GM21529 (cell line): Measurements from ENCODE around the gene COL8A2.

Source experiments
- ATAC-seq: cut with Tn5 transposase; IDR thresholded peaks from one replicate; pipeline ENCODE4 v1.9.1; 2021; ENCODE audit not compliant: unreplicated experiment

Gene COL8A2

DNA sequence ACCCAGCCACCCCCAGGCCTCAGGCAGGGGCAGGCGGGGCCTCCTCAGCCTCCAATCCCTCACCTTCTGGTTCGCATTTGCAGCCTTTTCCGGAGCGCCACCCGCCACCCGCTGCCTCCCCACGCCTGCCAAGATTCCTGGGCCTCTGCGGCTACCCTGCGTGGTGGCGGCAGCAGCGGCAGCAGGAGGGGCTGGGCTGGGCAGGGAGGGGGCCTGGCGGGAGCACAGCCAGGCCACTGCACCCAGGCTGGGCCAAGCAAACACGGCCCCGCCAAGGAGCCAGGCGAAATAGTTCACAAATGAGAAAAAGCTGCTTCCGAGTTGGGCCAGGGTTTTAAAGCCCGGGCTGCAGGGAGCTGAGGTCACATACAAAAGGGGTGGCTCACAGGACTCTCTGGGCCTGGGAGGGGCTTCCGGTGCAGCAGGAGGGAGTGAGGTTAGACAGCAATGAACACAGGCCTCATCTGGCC, 9.8 kb downstream of the COL8A2 start:
- ATAC-seq: no peak

DNA sequence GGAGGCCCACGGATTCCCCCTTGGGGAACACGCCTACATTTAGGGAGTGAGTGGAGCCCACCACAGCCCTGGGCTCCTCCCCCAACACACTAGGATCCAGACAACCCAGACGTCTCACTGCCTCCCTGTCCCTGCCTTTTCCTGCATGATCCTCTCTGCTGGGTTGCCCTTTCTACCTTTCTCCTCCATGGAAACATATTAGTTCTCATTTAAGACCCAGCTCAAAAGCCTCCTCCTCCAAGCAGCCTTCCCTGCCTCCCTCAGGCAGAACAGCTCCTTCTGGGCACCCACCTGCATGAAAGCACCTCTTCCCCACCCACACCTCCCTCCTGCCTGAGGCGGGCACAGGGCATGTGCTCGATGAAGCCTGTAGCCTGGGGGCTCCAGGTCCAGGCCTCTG, 10.7 kb downstream of the COL8A2 start:
- no peak for ATAC-seq

DNA sequence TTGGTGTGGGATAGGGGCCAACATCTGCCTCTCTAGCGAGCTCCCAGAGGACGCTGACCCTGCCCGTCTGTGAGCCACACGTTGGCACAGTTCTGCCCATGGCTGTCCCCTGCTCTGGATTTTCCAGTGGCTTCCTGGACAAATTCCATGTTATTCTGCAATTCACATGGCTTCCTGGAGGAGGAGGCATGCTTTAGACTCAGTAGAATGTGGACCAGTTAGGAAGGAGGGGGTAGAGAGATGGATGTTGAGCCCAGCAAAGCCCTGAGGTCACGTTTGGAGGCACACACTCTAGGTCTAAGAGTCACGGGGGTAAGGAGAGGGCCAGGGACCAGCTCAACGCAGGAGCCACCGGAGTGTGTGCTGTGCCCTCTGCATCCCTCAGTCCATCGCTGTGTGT, 12.2 kb downstream of the COL8A2 start:
- ATAC-seq: no peak

DNA sequence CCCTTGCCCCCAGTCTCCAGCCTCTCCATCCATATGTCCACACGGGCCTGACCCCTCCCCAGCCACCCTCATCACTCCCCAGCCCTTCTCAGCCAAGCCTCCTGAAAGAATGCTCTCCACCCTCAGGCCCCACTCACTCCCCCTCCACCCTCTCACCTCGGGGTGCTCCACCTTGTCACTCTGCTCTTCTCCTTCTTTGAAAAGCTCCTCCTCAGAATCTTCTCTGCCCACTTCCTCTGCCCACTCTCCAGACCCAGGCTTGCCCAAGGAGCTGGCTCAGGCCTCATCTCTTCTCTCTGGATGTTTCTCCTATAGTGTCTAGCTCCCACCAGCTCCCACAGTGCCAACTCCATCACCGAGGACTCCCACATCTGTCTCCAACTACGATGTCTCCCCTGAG, 13.9 kb downstream of the COL8A2 start:
- ATAC-seq: no peak

DNA sequence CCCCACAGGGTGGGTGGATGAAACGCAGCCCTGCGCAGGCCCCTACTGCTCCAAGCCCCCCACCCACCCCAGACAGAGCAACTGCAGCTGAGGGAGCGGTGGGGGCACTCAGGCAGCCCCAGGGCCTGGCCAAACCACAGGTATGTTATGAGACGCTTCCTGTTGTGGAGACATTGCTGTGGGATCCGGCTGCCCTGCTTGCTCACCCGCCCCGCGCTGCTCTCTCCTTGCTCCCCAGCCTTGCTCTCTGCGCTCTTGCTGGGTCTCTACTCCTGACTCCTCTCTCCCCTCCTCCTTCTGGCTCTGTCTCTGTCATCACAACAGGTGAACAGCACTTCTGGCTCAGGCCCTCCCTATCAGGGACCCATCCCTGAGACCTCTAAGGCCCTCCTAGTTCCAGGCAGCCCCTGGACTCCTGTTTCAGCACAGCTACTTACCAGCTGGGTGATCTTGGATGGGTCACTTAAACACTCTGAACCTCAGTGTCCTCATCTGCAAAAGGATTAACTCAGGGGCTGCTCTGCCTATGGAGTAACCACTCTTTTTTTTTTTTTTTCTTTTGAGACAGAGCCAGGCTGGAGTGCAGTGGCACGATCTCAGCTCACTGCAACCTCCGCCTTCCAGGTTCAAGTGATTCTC, 15.9 kb downstream of the COL8A2 start:
- ATAC-seq: no peak

DNA sequence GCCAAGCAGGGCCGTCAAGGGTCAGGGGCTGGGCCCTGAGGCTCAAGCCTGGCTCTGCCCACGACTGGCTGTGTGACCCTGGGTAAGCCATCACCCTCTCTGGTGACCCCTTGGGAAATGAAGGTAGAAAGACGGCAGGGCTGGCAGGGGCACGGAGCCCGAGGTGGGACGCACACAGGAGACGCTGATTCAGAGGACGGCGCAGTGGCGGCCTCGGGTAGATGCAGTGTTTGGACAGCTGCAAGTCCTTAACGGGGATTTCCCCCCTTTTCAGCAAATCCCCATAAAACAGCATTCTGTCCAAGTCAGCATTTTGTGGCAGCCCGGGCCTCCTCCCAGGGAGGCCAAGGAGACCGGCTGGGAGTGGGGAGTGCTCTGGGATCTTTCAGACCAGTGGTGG, 16.7 kb downstream of the COL8A2 start:
- ATAC-seq: no peak

DNA sequence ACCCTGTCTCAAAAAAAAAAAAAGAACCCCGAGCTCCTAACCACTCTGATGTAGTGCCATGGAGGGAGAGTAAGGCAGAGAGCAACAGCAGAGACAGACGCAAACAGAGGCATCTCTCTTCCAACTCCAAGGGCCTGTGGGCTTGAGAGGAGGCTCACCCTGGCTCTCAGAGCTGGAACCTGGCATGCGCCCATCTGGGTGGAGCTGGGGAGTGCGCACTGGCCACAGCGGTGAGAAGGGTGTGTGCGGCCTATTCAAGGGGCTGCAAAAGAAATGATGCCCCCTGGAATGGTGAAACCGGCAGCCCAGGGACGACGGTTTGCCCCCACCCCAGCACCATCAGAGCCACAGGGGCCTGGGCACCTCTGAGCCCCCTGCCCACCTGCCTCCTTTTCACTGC, 17.6 kb downstream of the COL8A2 start:
- ATAC-seq: no peak

DNA sequence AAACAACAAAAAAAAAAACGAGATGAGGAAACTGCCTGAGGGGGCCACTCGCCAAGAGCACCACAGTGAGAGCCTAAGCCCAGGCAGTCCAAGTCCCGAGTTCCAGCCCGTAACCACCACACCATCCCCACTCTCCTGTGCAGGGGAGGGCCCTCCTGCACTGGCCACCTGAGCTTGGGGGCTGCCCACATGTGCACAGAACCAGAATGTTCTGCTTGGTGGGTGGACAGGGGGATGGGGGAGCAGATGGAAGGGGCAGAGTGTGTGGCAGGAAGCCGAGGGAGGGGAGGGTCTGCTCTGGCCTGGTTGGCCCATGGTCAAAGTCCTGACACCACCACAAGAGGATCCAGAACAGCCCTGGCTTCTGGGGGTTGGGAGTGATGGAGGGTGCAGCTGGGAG, 18.8 kb downstream of the COL8A2 start:
- no peak for ATAC-seq

DNA sequence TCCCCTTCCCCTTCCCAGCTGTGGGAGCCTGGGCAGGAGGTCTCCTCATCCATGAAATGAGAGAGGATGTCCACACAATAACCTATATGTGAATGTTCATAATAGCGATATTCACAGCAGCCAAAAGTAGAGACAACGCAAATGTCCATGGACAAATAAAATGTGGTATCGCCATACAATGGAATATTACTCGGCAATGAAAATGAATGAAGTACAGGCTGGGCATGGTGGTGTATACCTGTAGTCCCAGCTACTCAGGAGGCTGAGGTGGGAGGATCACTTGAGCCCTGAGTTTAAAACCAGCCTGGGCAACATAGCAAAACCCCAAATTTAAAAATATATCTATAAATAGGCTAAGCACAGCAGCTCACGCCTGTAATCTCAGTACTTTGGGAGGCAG, 23.5 kb downstream of the COL8A2 start:
- no peak for ATAC-seq

DNA sequence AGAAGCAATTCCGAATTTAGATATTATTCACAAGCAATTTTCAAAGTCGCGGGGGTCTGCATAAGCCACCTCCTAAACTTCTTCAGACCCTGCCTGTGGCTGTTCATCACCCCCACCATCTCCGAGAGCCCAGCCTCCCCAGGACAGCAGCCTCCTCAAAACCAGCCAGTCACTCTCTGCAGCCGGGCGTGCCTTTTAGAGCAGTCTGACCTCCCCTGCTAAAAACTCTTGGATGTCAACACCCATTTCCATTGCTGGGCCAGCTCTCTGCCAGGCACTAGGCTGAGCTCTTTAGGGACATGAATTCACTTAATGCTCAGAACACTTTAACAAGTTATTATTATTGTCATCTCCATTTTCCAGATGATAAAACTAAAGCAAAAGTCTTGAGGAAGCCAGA, 24.6 kb downstream of the COL8A2 start:
- ATAC-seq: no peak

DNA sequence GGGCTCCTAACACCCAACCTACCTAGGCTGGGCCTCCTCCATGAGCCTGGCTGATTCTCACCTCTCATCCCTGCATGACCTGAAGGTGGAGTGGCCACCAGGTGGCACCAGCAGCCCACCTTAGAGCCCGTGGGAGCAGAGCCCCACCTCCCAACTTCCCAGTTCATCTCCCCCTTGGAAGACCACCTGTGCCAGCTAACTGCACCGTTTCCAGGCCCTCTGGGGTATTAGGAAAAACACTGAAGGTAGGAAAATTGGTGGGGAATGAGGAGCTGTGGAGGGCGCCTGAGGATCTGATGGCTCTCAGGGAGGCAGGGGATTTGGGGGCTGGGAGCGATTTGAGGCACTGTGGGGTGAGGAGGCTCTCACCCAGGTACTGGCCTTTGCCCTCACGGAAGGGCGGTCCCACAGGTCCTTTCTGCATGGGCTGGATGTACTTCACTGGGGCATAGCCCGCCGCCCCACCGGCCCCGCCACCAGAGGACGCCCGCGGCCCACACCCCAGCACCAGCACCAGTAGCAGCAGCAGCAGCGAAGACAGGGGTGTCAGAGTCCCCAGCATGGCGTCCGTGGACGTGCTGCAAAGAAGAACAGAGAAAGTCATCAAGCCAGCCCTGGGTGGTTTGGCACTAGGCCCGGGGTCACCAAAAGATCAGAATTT, 25.2 kb downstream of the COL8A2 start:
- peak; percentile 56 for ATAC-seq

DNA sequence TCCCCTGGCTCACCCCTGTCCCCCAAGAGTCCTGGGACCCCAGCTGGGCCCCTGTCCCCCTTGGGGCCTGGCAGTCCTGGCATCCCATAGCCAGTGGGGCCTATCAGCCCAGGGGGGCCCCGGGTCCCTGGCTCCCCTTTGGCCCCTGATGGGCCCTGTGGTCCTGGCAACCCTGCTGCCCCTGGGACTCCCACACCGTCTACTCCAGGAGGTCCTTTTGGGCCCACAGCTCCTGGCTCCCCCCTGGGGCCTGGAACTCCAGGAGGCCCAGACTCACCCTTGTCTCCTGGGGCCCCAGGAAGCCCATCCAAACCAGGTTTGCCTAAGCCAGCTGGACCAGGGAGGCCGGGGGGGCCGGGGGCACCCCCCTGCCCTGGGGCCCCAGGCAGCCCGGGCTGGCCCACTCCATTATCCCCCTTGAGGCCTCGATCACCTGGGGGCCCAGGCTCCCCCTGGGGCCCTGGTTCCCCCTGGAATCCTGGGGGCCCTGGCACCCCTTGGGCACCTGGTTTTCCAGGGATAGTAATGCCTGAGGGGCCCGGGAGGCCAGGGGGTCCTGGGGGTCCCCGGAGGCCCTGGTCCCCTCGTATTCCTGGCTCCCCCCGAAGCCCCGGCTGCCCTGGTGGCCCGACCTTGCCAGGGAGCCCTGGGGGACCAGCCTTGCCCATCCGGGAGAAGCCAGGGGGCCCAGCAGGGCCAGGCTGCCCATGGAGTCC, 26.2 kb downstream of the COL8A2 start:
- ATAC-seq: no peak

DNA sequence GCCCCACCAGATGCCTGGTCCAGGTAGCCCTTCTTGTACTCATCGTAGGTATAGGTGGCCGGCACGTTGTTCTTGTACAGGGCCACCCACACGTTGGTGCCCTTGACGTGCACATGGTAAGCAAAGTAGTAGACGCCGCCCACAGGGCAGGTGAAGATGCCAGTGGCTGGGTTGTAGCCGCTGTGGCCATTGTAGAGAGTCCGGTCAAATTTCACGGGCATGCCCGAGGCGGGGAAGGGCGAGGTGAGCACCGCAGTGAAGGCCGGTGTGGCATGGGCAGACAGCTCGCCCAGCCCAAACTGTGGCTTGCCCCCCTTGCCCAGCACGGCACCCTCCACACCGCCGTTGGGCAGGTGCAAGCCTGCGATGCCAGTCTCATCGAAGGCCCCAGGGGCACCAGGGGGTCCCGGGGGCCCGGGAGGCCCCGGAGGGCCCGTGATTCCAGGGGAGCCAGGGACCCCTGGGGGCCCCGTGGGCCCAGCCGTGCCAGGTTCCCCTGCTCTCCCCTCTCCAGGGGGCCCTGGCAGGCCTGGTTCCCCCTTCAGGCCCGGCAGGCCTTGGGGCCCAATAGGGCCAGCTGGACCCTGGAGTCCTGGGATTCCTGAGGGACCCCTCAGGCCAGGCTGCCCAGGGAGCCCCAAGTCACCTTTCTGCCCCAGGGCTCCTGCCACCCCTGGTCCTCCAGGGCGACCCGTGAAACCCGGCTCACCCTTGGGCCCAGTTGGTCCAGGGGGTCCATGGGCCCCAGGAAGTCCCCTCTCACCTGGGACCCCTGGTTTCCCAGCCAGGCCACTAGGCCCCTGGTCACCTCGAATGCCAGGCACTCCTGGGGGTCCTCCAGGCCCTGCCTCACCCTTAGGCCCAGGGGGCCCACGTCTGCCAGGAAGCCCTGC, 27.1 kb downstream of the COL8A2 start:
- no peak for ATAC-seq

DNA sequence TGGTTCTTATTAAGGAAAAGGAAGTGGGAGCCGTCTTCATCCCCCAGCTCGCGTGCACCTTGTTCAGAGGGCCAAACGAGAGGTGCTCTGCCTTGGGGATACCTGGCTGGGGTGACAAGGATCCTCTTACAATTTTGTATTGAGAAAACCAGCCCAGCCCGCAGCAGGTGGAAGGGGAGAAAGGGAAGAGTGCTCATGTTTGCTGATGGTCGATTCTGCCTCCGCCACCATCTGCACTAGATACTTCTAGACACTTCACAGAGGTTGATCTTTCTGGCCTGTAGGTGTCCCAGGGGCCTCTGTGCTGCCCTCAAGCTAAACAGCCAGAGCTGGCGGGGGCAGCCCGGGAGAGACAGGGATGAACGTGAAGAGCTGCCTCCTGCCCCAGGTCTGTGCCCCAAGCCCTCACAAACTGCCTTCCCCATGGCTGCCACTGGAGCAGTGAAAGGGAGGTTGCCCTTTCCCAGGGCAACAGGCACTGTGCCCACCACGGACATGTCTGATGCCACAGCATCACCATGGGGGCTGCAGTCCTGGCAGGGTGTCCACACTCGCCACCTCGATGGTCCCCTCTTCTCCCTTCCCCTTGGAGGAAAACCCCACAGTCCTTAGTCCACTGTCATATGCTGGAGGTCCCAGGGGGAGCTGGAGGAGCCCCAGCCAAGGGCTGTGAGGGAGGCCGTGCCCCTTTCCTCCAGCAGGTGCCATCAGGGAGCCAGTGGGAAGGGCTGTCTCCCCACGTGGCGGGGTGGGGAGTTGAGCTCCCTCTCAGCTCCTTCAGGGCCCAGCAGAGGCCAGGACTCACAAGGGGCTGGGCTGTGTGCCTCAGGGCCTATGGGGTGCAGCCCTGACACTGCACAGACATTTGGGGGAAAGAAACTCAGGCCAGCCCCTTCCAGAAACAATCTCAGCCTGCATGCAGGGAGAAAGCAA, 28.3 kb downstream of the COL8A2 start:
- no peak for ATAC-seq

DNA sequence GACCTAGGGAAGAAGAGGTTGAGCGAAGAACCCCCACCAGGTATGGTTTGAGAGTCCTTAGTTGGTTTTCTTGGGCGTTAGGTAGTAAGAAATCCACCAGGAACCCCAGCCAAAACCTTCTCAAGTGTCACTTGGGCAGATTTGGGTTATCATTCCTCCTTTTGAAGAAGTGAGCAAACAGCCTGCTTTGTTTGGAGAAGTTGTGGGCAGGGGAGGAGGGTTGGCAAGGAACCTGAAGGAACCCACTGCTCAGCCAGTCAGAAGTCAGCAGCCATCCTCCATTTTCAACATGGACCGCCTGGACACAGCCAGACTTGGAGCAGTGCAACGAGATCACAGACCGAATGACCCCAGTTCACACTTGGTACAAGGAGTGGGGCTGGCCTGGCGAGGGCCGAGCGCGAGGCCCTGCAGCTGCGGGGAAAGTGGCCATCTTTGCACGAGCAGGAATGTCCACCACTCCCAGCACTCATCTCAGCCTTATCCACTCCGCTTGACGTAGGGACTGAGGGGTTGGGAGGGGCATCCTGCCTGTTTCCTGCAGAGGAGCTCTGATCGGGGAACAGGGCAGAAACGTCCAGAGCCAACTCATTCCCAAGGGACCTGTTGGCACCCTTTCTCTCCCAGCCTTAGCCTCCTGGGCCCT, 29.1 kb downstream of the COL8A2 start:
- ATAC-seq: no peak

DNA sequence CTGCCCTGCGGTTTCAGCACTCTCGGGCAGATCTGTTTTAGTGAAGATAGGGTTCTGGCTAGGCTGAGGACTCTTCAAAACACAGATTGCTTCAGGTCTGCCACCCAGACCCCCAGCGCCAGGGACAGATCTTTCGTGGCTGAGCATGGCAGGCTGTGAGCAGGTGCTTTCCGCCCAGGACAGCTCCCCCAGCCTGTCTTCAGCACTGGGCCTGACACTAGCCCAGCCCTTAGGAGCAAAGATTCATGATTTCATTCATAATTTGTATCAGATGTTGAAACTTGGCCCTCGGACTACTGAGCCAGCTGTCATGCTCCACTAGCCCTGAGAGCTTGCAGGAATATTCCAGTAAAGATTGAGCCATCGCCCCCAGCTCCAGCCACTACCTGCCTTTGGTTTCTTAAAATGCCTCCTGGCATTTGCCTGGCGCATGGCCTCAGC, 30.4 kb downstream of the COL8A2 start:
- no peak for ATAC-seq

DNA sequence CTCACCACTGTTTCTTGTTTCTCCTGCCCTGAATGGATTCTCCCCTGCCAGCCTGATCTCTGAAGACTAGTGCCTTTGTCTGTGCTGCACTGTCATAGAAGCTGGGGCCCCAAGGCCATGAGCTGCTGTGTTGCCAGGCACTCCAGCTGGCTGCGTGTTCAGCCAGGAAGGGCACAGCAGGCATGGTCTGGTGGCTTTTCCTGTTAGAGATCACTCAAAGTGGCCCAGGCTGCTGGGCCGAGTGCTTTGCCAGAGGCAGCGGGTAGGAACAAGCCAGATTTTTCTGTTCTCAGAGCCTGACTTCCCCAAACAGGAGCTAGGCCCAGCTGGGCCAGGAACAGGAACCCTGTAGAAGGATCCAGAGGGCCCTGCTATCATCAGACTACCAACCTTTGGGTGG, 31.1 kb downstream of the COL8A2 start:
- ATAC-seq: no peak

DNA sequence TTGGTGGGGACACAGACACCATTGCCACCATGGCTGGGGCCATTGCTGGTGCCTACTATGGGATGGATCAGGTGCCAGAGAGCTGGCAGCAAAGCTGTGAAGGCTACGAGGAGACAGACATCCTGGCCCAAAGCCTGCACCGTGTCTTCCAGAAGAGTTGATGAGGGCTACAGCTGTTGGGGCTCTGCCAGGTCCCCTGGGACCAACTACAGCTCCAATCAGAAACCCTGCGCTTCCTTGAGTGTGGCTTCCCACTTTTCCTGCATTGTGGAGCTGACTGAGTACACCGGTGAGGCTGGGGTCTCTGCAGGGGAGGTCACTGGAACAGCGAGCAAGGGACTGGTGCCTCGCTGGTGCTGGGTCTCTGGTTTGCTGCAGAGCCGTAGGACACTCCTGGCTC, 31.8 kb downstream of the COL8A2 start:
- no peak for ATAC-seq

DNA sequence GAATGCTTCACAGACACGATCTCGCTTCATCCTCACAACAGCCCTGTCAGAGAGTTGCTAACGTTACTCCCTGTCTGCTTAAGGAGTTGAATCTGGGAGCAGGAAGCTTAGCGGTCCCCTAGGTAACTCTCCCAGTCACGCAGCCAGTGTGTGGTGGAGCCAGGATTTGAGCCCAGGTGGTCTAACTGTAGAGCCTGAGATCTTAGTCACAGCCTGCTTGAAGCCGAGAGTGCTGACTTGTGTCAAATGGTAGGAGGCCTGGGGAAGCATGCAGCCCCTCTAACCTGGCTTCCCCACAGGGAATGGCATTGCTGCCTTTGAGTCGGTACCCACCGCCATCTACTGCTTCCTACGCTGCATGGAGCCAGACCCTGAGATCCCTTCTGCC, 32.2 kb downstream of the COL8A2 start:
- no peak for ATAC-seq
